K562 (cell line): ENCODE data around the gene CPT1B. TPM values are rescaled to one million over a fixed set of nuclear protein-coding genes. Genes with fewer than 3 reads are reported as not detected.

Source experiments
- ATAC-seq: fragments of 200-7000 bp; cut with Tn5 transposase; 3 replicates; pipeline ENCODE4 v1.9.1; 2020; ENCODE audit warnings: moderate library complexity
- BruUV-seq: library from RNA; stranded (reverse); fragments of 400-500 nt; replicated peaks from 2 replicates; lab custom pipeline; 2021; lab: Mats Ljungman, UMichigan
- CTCF ChIA-PET: fragments of 300-600 bp; formaldehyde crosslinking; extraction: SDS; loops from one replicate; lab custom pipeline; 2021; ENCODE audit warnings: low intra/inter-chr PET ratio; lab: Yijun Ruan, JAX
- POLR2A ChIA-PET: fragments of 300-600, 350-650 bp; sonication (Branson Sonifier 250); formaldehyde crosslinking; extraction: SDS; loops from one replicate; lab custom pipeline; 2021; ENCODE audit warnings: antibody characterized with exemption, inconsistent platforms; lab: Yijun Ruan, JAX
- DNase-seq, 4 experiments: peaks; one replicate each; pipeline versions ENCODE4 v3.0.0 to v3.0.0-alpha.2; 2011 to 2018; ENCODE audit warnings: low spot score in 3 of 4, mixed read lengths in 3 of 4; ENCODE audit errors: extremely low read depth in 1 of 4
- FAIRE-seq: peaks from 2 replicates; lab custom pipeline; 2011; peaks lifted over from hg19 to GRCh38; lab: Jason Lieb, UNC
- H2AFZ ChIP-seq: 2 replicates; pipeline ENCODE4 v1.6.0; 2011; ENCODE audit warnings: low read depth, low read length, control low read depth, inconsistent platforms
- H3K27ac ChIP-seq: fragments of 200-600 bp; 3 replicates; pipeline ENCODE4 v1.8.0; 2011; ENCODE audit warnings: low read depth, mild to moderate bottlenecking, control low read depth, inconsistent platforms, low read length, moderate library complexity, mixed read lengths; ENCODE audit errors: extremely low read depth
- H3K27me3 ChIP-seq, 2 experiments: fragments of 300-600 bp in 1 of 2; 2 replicates in 1 of 2; 3 replicates in 1 of 2; pipeline versions ENCODE4 v1.6.0 to v1.8.0; 2011; ENCODE audit warnings: inconsistent platforms in 2 of 2, low read length in 2 of 2, mild to moderate bottlenecking in 1 of 2, mixed read lengths in 1 of 2, moderate library complexity in 1 of 2; ENCODE audit not compliant: control insufficient read depth in 2 of 2, insufficient read depth in 2 of 2
- H3K36me3 ChIP-seq: fragments of 300-600 bp; 3 replicates; pipeline ENCODE4 v1.8.0; 2011; ENCODE audit warnings: mild to moderate bottlenecking, low read length, inconsistent platforms; ENCODE audit not compliant: control insufficient read depth, insufficient read depth
- H3K4me1 ChIP-seq, 2 experiments: fragments of 200-600 bp in 1 of 2; replicated peaks in 1 of 2; 2 replicates in 1 of 2; 3 replicates in 1 of 2; pipeline versions ENCODE4 v1.5.1 to v1.8.0; 2011; ENCODE audit warnings: inconsistent platforms in 2 of 2, low read length in 2 of 2, mild to moderate bottlenecking in 1 of 2, mixed read lengths in 1 of 2, moderate library complexity in 1 of 2; ENCODE audit not compliant: control insufficient read depth in 2 of 2, insufficient read depth in 2 of 2
- H3K4me2 ChIP-seq: 2 replicates; pipeline ENCODE4 v1.6.1; 2011; ENCODE audit warnings: low read length, control low read depth, inconsistent platforms, mixed read lengths; ENCODE audit not compliant: insufficient read depth
- H3K4me3 ChIP-seq: fragments of 200-600 bp; sonication (generic), shearing (Covaris generic); 2 replicates; pipeline ENCODE4 v1.5.1; 2016; ENCODE audit warnings: control low read depth, inconsistent platforms
- H3K79me2 ChIP-seq: fragments of 200-600 bp; 3 replicates; pipeline ENCODE4 v1.8.0; 2011; ENCODE audit warnings: low read length, inconsistent platforms; ENCODE audit not compliant: control insufficient read depth, insufficient read depth
- H3K9ac ChIP-seq, 2 experiments: 2 replicates each; pipeline versions ENCODE4 v1.6.0 to v1.6.1; 2011; ENCODE audit warnings: low read depth in 2 of 2, low read length in 2 of 2, control low read depth in 1 of 2, inconsistent platforms in 1 of 2, mild to moderate bottlenecking in 1 of 2, mixed read lengths in 1 of 2; ENCODE audit not compliant: insufficient read depth in 1 of 2
- H3K9me1 ChIP-seq: one replicate; pipeline ENCODE4 v1.6.0; 2011; ENCODE audit warnings: inconsistent platforms, mild to moderate bottlenecking, low read length, moderate library complexity; ENCODE audit not compliant: control insufficient read depth, insufficient read depth
- H3K9me3 ChIP-seq: replicated peaks from 2 replicates; pipeline ENCODE4 v1.5.1; 2011; ENCODE audit warnings: low read depth, low read length, inconsistent platforms; ENCODE audit not compliant: control insufficient read depth, insufficient read depth
- H4K20me1 ChIP-seq: replicated peaks from 2 replicates; pipeline ENCODE4 v1.6.1; 2011; ENCODE audit warnings: low read length, inconsistent platforms, mixed read lengths; ENCODE audit not compliant: control insufficient read depth, insufficient read depth
- ARHGAP35 ChIP-seq: fragments of 450-650 bp; IDR thresholded peaks from 2 replicates; pipeline ENCODE4 v1.6.1; 2018; ENCODE audit not compliant: partially characterized antibody
- CHAMP1 ChIP-seq: fragments of 450-650 bp; IDR thresholded peaks from 2 replicates; pipeline ENCODE4 v1.6.1; 2016; ENCODE audit warnings: mild to moderate bottlenecking
- HDAC1 ChIP-seq, 2 experiments: fragments of 450-650 bp; IDR thresholded peaks; 2 replicates each; pipeline ENCODE4 v1.6.1; 2016 to 2017; ENCODE audit warnings: inconsistent platforms in 1 of 2, mild to moderate bottlenecking in 1 of 2, moderate library complexity in 1 of 2
- HDAC2 ChIP-seq: fragments of 450-650 bp; IDR thresholded peaks from 2 replicates; pipeline ENCODE4 v1.6.1; 2016; ENCODE audit warnings: mild to moderate bottlenecking
- LEF1 ChIP-seq: fragments of 450-650 bp; IDR thresholded peaks from 2 replicates; pipeline ENCODE4 v1.6.1; 2016; ENCODE audit warnings: mild to moderate bottlenecking
- NELFE ChIP-seq: IDR thresholded peaks from 2 replicates; pipeline ENCODE4 v1.6.1; 2011; ENCODE audit warnings: mild to moderate bottlenecking; ENCODE audit not compliant: insufficient read depth, insufficient read length
- SRSF3 ChIP-seq: fragments of 200-400 bp; formaldehyde crosslinking; IDR thresholded peaks from 2 replicates; pipeline ENCODE4 v1.6.1; 2016; ENCODE audit warnings: mild to moderate bottlenecking, low read length, moderate library complexity; ENCODE audit not compliant: insufficient read depth
- ZNF551 ChIP-seq: fragments of 250-450 bp; sonication (Bioruptor Pico); IDR thresholded peaks from 2 replicates; pipeline ENCODE4 v1.5.0; 2021; ENCODE audit warnings: mild to moderate bottlenecking, moderate library complexity
- WGBS: fragments of 100-300 bp; shearing (Covaris generic); methylation state at CpG from one replicate; pipeline ENCODE4 v1.1.6; 2016; ENCODE audit warnings: low coverage, mixed read lengths; ENCODE audit not compliant: insufficient coverage; ENCODE audit errors: missing lambda C conversion rate; 5-methylcytosine and 5-hydroxymethylcytosine counted together
- in situ Hi-C: fragments of 300-500 bp; cut with MboI; formaldehyde crosslinking; loops from 4 replicates; pipeline ENCODE4 v1.15.0; 2018; ENCODE audit warnings: inconsistent platforms, mixed read lengths
- intact Hi-C: fragments of 100-400 bp; cut with micrococcal nuclease; formaldehyde crosslinking; loops from 2 replicates; pipeline ENCODE4 v1.14.2; 2022
- polyA plus RNA-seq, 8 experiments: library from polyadenylated mRNA; depleted of rRNA in 4 of 8; stranded (reverse) in 5 of 8; unstranded in 3 of 8; fragments of >200 nt; fragmentation: Nextera tagmentation in 2 of 8; fragmentation: Illumina TruSeq in 1 of 8; extraction: Ambion mirVana in 2 of 8; extraction: Trizol in 1 of 8; gene quantifications; 2 replicates each; pipeline versions ENCODE4 v1.2.1 to v1.2.3, GENCODE V29; 2011 to 2014; ENCODE audit warnings: inconsistent platforms in 1 of 8, missing spikeins in 1 of 8
- total RNA-seq, 7 experiments: library from RNA; depleted of rRNA in 6 of 7; stranded (reverse); fragments of >200 nt in 6 of 7; fragmentation: Illumina TruSeq in 2 of 7; extraction: Trizol in 2 of 7; gene quantifications; 2 replicates each; pipeline versions ENCODE4 v1.2.1 to v1.2.3, GENCODE V29; 2011 to 2021; ENCODE audit warnings: low replicate concordance in 1 of 7
- TF ChIP-seq, protein P1 (sequence below), 2 experiments: fragments of 250-450 bp in 1 of 2; fragments of 450-650 bp in 1 of 2; sonication (Bioruptor Pico) in 1 of 2; IDR thresholded peaks; 2 replicates each; pipeline versions ENCODE4 v1.6.1 to v1.8.0; 2016 to 2021; ENCODE audit warnings: mild to moderate bottlenecking in 2 of 2, moderate library complexity in 2 of 2, missing compliant biosample characterization in 1 of 2, missing genetic modification characterization in 1 of 2
- TF ChIP-seq, protein P2 (sequence below): fragments of 250-450 bp; sonication (Bioruptor Pico); IDR thresholded peaks from 2 replicates; pipeline ENCODE4 v1.9.0; 2021; ENCODE audit warnings: mild to moderate bottlenecking
- TF ChIP-seq, protein P3 (sequence below): fragments of 450-650 bp; formaldehyde crosslinking; IDR thresholded peaks from 2 replicates; pipeline ENCODE4 v1.4.0; 2020; ENCODE audit warnings: mild to moderate bottlenecking, moderate library complexity
- TF ChIP-seq, protein P4 (sequence below): fragments of 250-450 bp; sonication (Bioruptor Pico); IDR thresholded peaks from 2 replicates; pipeline ENCODE4 v1.8.0; 2022; ENCODE audit warnings: moderate library complexity, mild to moderate bottlenecking, inconsistent platforms
- TF ChIP-seq, protein P5 (sequence below): fragments of 150-350 bp; conservative IDR thresholded peaks from 2 replicates; pipeline ENCODE4 v1.6.1; 2014; ENCODE audit warnings: low read length

Gene CPT1B
- total and polyA plus RNA-seq, 9 of the 15 experiments (the other 6 are each of a cell fraction or from before 2014, with no cell fraction given): 0.35 to 6.1 (median 2.6) TPM

DNA sequence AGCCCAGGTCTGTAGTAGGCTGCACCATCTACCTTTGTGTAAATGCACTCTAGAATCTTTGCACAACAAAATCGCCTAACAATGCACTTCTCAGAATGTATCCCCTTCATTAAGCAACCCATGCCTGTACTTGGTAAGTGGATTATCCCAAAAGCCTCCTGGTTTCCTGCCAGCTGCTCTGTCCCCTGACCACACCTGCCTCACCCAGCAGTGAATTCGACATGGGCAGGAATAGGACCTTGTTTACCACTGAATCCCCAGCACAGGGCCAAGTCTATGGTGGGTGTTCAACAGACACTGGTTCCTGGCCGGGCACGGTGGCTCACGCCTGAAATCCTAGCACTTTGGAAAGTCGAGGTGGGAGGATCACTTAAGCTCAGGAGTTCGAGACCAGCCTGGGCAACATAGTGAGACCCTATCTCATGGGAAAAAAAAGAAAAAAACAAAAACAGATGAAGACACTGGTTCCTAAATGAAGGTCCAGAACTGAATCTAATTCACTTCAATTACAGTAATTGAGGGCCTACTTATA, 10.4 kb downstream of the CPT1B start:
- FAIRE-seq (no peak), ATAC-seq (no peak), DNase-seq (no peak)
- no TSS peak for BruUV-seq
- Histone ChIP-seq H3K79me2 (no peaks in the 10 kb centered on the region), H3K4me1 (peaks cover 0 to 20% of the 10 kb centered on the region in 2 experiments; a peak in 3 of 5 replicates), H3K9ac (no peak overlapping the region), H3K9me3 (no peaks in the 10 kb centered on the region), H3K4me3 (no peak overlapping the region), H4K20me1 (no peaks in the 10 kb centered on the region), H2AFZ (no peak overlapping the region), H3K9me1 (no peaks in the 10 kb centered on the region), H3K36me3 (no peaks in the 10 kb centered on the region), H3K27me3 (no peaks in the 10 kb centered on the region), H3K4me2 (no peak overlapping the region), H3K27ac (no peak overlapping the region)
- TF ChIP-seq, protein P1, sequence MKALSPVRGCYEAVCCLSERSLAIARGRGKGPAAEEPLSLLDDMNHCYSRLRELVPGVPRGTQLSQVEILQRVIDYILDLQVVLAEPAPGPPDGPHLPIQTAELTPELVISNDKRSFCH (CRISPR knock-in tag; IDR thresholded peaks at IDR 0.05): no peak
- TF ChIP-seq, protein P1 (tag; IDR thresholded peaks at IDR 0.05): no peak
- TF ChIP-seq, protein P2, sequence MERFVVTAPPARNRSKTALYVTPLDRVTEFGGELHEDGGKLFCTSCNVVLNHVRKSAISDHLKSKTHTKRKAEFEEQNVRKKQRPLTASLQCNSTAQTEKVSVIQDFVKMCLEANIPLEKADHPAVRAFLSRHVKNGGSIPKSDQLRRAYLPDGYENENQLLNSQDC (CRISPR knock-in tag): no peak
- TF ChIP-seq, protein P3, sequence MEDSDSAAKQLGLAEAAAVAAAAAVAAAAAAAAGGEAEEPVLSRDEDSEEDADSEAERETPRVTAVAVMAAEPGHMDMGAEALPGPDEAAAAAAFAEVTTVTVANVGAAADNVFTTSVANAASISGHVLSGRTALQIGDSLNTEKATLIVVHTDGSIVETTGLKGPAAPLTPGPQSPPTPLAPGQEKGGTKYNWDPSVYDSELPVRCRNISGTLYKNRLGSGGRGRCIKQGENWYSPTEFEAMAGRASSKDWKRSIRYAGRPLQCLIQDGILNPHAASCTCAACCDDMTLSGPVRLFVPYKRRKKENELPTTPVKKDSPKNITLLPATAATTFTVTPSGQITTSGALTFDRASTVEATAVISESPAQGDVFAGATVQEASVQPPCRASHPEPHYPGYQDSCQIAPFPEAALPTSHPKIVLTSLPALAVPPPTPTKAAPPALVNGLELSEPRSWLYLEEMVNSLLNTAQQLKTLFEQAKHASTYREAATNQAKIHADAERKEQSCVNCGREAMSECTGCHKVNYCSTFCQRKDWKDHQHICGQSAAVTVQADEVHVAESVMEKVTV (CRISPR knock-in tag): no peak
- TF ChIP-seq ZNF551 (CRISPR knock-in tag) (no peak), HDAC2 (no peak), LEF1 (no peak), CHAMP1 (no peak), ARHGAP35 (no peak), SRSF3 (no peak), NELFE (no peak), HDAC1 (IDR thresholded peaks at IDR 0.05) (no peak)
- TF ChIP-seq, protein P4, sequence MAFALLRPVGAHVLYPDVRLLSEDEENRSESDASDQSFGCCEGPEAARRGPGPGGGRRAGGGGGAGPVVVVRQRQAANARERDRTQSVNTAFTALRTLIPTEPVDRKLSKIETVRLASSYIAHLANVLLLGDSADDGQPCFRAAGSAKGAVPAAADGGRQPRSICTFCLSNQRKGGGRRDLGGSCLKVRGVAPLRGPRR (CRISPR knock-in tag): no peak
- TF ChIP-seq, protein P5, sequence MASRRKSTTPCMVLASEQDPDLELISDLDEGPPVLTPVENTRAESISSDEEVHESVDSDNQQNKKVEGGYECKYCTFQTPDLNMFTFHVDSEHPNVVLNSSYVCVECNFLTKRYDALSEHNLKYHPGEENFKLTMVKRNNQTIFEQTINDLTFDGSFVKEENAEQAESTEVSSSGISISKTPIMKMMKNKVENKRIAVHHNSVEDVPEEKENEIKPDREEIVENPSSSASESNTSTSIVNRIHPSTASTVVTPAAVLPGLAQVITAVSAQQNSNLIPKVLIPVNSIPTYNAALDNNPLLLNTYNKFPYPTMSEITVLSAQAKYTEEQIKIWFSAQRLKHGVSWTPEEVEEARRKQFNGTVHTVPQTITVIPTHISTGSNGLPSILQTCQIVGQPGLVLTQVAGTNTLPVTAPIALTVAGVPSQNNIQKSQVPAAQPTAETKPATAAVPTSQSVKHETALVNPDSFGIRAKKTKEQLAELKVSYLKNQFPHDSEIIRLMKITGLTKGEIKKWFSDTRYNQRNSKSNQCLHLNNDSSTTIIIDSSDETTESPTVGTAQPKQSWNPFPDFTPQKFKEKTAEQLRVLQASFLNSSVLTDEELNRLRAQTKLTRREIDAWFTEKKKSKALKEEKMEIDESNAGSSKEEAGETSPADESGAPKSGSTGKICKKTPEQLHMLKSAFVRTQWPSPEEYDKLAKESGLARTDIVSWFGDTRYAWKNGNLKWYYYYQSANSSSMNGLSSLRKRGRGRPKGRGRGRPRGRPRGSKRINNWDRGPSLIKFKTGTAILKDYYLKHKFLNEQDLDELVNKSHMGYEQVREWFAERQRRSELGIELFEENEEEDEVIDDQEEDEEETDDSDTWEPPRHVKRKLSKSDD: no peak
- POLR2A ChIA-PET: no interaction called here
- WGBS: 53% methylated on average over 4 of the region's 7 CpGs
- in situ Hi-C loops: loop anchor here (5.0 kb wide), 1 partner anchor 45 kb away; no protein-coding TSS in a partner anchor
- CTCF ChIA-PET: no interaction called here
- intact Hi-C loops: no loop called here
